Measurements from ENCODE around the gene P2RX1.

The P2RX1 gene

GRCh38 chr17:3959295-3959899, 43.1 kb upstream of the P2RX1 start:
- H3K27me3 ChIP-seq (ENCODE audit: insufficient read depth, low read length): peaks cover 26% of the 10 kb centered on the region
- H3K79me2 ChIP-seq (ENCODE audit: control insufficient read depth, insufficient read depth, low read length, unreplicated experiment): no peaks in the 10 kb centered on the region
- H3K36me3 ChIP-seq (ENCODE audit: insufficient read depth, low read length): no peaks in the 10 kb centered on the region
- peak overlapping the region; percentile 38 for H2AFZ ChIP-seq (ENCODE audit: low read length, unreplicated experiment)
- H3K4me3 ChIP-seq (ENCODE audit: low read depth, low read length): no peak overlapping the region
- no peak overlapping the region for H3K27ac ChIP-seq (ENCODE audit: low read depth, low read length)
- H3K4me1 ChIP-seq (ENCODE audit: control insufficient read depth, insufficient read depth, low read length, unreplicated experiment): peaks cover 7% of the 10 kb centered on the region

GRCh38 chr17:3957735-3958599, 41.7 kb upstream of the P2RX1 start:
- Histone ChIP-seq H3K79me2 (ENCODE audit: control insufficient read depth, insufficient read depth, low read length, unreplicated experiment) (no peaks in the 10 kb centered on the region), H3K4me3 (ENCODE audit: low read depth, low read length) (no peak overlapping the region), H2AFZ (ENCODE audit: low read length, unreplicated experiment) (no peak overlapping the region), H3K27ac (ENCODE audit: low read depth, low read length) (no peak overlapping the region), H3K27me3 (ENCODE audit: insufficient read depth, low read length) (peaks cover 15% of the 10 kb centered on the region), H3K36me3 (ENCODE audit: insufficient read depth, low read length) (no peaks in the 10 kb centered on the region), H3K4me1 (ENCODE audit: control insufficient read depth, insufficient read depth, low read length, unreplicated experiment) (peaks cover 7% of the 10 kb centered on the region)

- Histone ChIP-seq H3K27ac (ENCODE audit: low read depth, low read length) (no peak overlapping the region), H3K36me3 (ENCODE audit: insufficient read depth, low read length) (no peaks in the 10 kb centered on the region), H3K79me2 (ENCODE audit: control insufficient read depth, insufficient read depth, low read length, unreplicated experiment) (no peaks in the 10 kb centered on the region), H3K27me3 (ENCODE audit: insufficient read depth, low read length) (peaks cover 5% of the 10 kb centered on the region), H3K4me1 (ENCODE audit: control insufficient read depth, insufficient read depth, low read length, unreplicated experiment) (peaks cover 7% of the 10 kb centered on the region), H3K4me3 (ENCODE audit: low read depth, low read length) (no peak overlapping the region), H2AFZ (ENCODE audit: low read length, unreplicated experiment) (no peak overlapping the region)
Measured at GRCh38 chr17:3956983-3957382, 40.7 kb upstream of the P2RX1 start.

- Histone ChIP-seq H3K27ac (ENCODE audit: low read depth, low read length) (no peak overlapping the region), H3K36me3 (ENCODE audit: insufficient read depth, low read length) (no peaks in the 10 kb centered on the region), H3K4me3 (ENCODE audit: low read depth, low read length) (no peak overlapping the region), H3K27me3 (ENCODE audit: insufficient read depth, low read length) (no peaks in the 10 kb centered on the region), H3K79me2 (ENCODE audit: control insufficient read depth, insufficient read depth, low read length, unreplicated experiment) (no peaks in the 10 kb centered on the region), H2AFZ (ENCODE audit: low read length, unreplicated experiment) (no peak overlapping the region), H3K4me1 (ENCODE audit: control insufficient read depth, insufficient read depth, low read length, unreplicated experiment) (peaks cover 7% of the 10 kb centered on the region)
Measured at GRCh38 chr17:3956327-3956957, 40.2 kb upstream of the P2RX1 start.

- H2AFZ ChIP-seq (ENCODE audit: low read length, unreplicated experiment): no peak overlapping the region
- H3K4me1 ChIP-seq (ENCODE audit: control insufficient read depth, insufficient read depth, low read length, unreplicated experiment): peaks cover 7% of the 10 kb centered on the region
- no peaks in the 10 kb centered on the region for H3K36me3 ChIP-seq (ENCODE audit: insufficient read depth, low read length)
- no peaks in the 10 kb centered on the region for H3K79me2 ChIP-seq (ENCODE audit: control insufficient read depth, insufficient read depth, low read length, unreplicated experiment)
- H3K27me3 ChIP-seq (ENCODE audit: insufficient read depth, low read length): no peaks in the 10 kb centered on the region
- no peak overlapping the region for H3K4me3 ChIP-seq (ENCODE audit: low read depth, low read length)
- H3K27ac ChIP-seq (ENCODE audit: low read depth, low read length): no peak overlapping the region
Measured at GRCh38 chr17:3955673-3955988, 39.4 kb upstream of the P2RX1 start.

GRCh38 chr17:3954976-3955672, 38.9 kb upstream of the P2RX1 start:
- H2AFZ ChIP-seq (ENCODE audit: low read length, unreplicated experiment): no peak overlapping the region
- H3K79me2 ChIP-seq (ENCODE audit: control insufficient read depth, insufficient read depth, low read length, unreplicated experiment): no peaks in the 10 kb centered on the region
- no peaks in the 10 kb centered on the region for H3K27me3 ChIP-seq (ENCODE audit: insufficient read depth, low read length)
- no peak overlapping the region for H3K27ac ChIP-seq (ENCODE audit: low read depth, low read length)
- H3K4me3 ChIP-seq (ENCODE audit: low read depth, low read length): no peak overlapping the region
- peaks cover 7% of the 10 kb centered on the region for H3K4me1 ChIP-seq (ENCODE audit: control insufficient read depth, insufficient read depth, low read length, unreplicated experiment)
- no peaks in the 10 kb centered on the region for H3K36me3 ChIP-seq (ENCODE audit: insufficient read depth, low read length)

GRCh38 chr17:3954086-3954485, 37.8 kb upstream of the P2RX1 start:
- Histone ChIP-seq H3K36me3 (ENCODE audit: insufficient read depth, low read length) (no peaks in the 10 kb centered on the region), H3K27me3 (ENCODE audit: insufficient read depth, low read length) (no peaks in the 10 kb centered on the region), H3K4me3 (ENCODE audit: low read depth, low read length) (no peak overlapping the region), H3K27ac (ENCODE audit: low read depth, low read length) (no peak overlapping the region), H3K79me2 (ENCODE audit: control insufficient read depth, insufficient read depth, low read length, unreplicated experiment) (no peaks in the 10 kb centered on the region), H2AFZ (ENCODE audit: low read length, unreplicated experiment) (no peak overlapping the region), H3K4me1 (ENCODE audit: control insufficient read depth, insufficient read depth, low read length, unreplicated experiment) (no peaks in the 10 kb centered on the region)

GRCh38 chr17:3953542-3953941, 37.3 kb upstream of the P2RX1 start:
- Histone ChIP-seq H3K27ac (ENCODE audit: low read depth, low read length) (no peak overlapping the region), H3K27me3 (ENCODE audit: insufficient read depth, low read length) (no peaks in the 10 kb centered on the region), H3K36me3 (ENCODE audit: insufficient read depth, low read length) (no peaks in the 10 kb centered on the region), H3K4me1 (ENCODE audit: control insufficient read depth, insufficient read depth, low read length, unreplicated experiment) (no peaks in the 10 kb centered on the region), H3K4me3 (ENCODE audit: low read depth, low read length) (no peak overlapping the region), H2AFZ (ENCODE audit: low read length, unreplicated experiment) (no peak overlapping the region), H3K79me2 (ENCODE audit: control insufficient read depth, insufficient read depth, low read length, unreplicated experiment) (no peaks in the 10 kb centered on the region)

GRCh38 chr17:3952186-3952585, 35.9 kb upstream of the P2RX1 start:
- Histone ChIP-seq H3K4me3 (ENCODE audit: low read depth, low read length) (no peak overlapping the region), H3K4me1 (ENCODE audit: control insufficient read depth, insufficient read depth, low read length, unreplicated experiment) (no peaks in the 10 kb centered on the region), H2AFZ (ENCODE audit: low read length, unreplicated experiment) (no peak overlapping the region), H3K36me3 (ENCODE audit: insufficient read depth, low read length) (no peaks in the 10 kb centered on the region), H3K27me3 (ENCODE audit: insufficient read depth, low read length) (no peaks in the 10 kb centered on the region), H3K27ac (ENCODE audit: low read depth, low read length) (no peak overlapping the region), H3K79me2 (ENCODE audit: control insufficient read depth, insufficient read depth, low read length, unreplicated experiment) (no peaks in the 10 kb centered on the region)

- no peaks in the 10 kb centered on the region for H3K36me3 ChIP-seq (ENCODE audit: insufficient read depth, low read length)
- no peak overlapping the region for H3K4me3 ChIP-seq (ENCODE audit: low read depth, low read length)
- no peaks in the 10 kb centered on the region for H3K79me2 ChIP-seq (ENCODE audit: control insufficient read depth, insufficient read depth, low read length, unreplicated experiment)
- H3K27ac ChIP-seq (ENCODE audit: low read depth, low read length): no peak overlapping the region
- no peaks in the 10 kb centered on the region for H3K27me3 ChIP-seq (ENCODE audit: insufficient read depth, low read length)
- H3K4me1 ChIP-seq (ENCODE audit: control insufficient read depth, insufficient read depth, low read length, unreplicated experiment): no peaks in the 10 kb centered on the region
- H2AFZ ChIP-seq (ENCODE audit: low read length, unreplicated experiment): no peak overlapping the region
Measured at GRCh38 chr17:3951420-3951819, 35.2 kb upstream of the P2RX1 start.
